Ovary (tissue), 9 donors: ENCODE data around the gene GPR37. TPM values are rescaled to one million over a fixed set of nuclear protein-coding genes. Genes with fewer than 3 reads are reported as not detected.

Experiments
- DNase-seq, 5 donors: peaks; one replicate each; pipeline ENCODE4 v3.0.0-alpha.2; 2019 to 2020
- H3K27ac ChIP-seq, 2 donors: fragments of 200-600 bp; one replicate each; pipeline versions ENCODE4 v1.5.1 to v1.8.0; 2019 to 2022
- H3K27me3 ChIP-seq: fragments of 200-600 bp; one replicate; pipeline ENCODE4 v1.8.0; 2022
- H3K36me3 ChIP-seq: fragments of 200-600 bp; sonication (generic); one replicate; pipeline ENCODE4 v1.5.1; 2019
- H3K4me1 ChIP-seq: one replicate; pipeline ENCODE4 v1.8.1; 2013; ENCODE audit warnings: mild to moderate bottlenecking, moderate library complexity; ENCODE audit not compliant: insufficient read depth
- H3K4me3 ChIP-seq: fragments of 200-600 bp; sonication (generic); one replicate; pipeline ENCODE4 v1.5.1; 2017
- H3K9me3 ChIP-seq, 2 donors: fragments of 200-600 bp in 1 of 2; sonication (generic) in 1 of 2; one replicate each; pipeline versions ENCODE4 v1.5.1 to v1.8.1; 2013 to 2019; ENCODE audit warnings: mild to moderate bottlenecking in 1 of 2, moderate library complexity in 1 of 2
- EP300 ChIP-seq: sonication (generic); formaldehyde crosslinking; IDR thresholded peaks from one replicate; pipeline ENCODE4 v1.6.1; 2017; ENCODE audit warnings: antibody characterized with exemption
- POLR2A ChIP-seq: fragments of 450-650 bp; IDR thresholded peaks from one replicate; pipeline ENCODE4 v1.6.1; 2017; ENCODE audit warnings: antibody characterized with exemption, mild to moderate bottlenecking, moderate library complexity
- WGBS, 3 donors: extraction: QIAGEN DNeasy Blood & Tissue Kit in 1 of 3; methylation state at CpG; one replicate each; pipeline versions ENCODE4 v1.1.5 to v1.1.7; 2013 to 2017; 5-methylcytosine and 5-hydroxymethylcytosine counted together
- intact Hi-C, 4 donors: fragments of 100-400 bp; cut with DNase I; formaldehyde crosslinking; loops; one replicate each; pipeline versions ENCODE4 v1.11.0 to v1.15.1; 2022 to 2023
- polyA plus RNA-seq, 2 donors: library from polyadenylated mRNA; stranded (reverse); fragments of 200-250 nt in 1 of 2; fragments of 350-450 nt in 1 of 2; fragmentation: Illumina TruSeq in 1 of 2; extraction: RNeasy Lipid Tissue Mini Kit (QIAGEN cat#74804) in 1 of 2; gene quantifications; one replicate each; pipeline ENCODE4 v1.2.3, GENCODE V29; 2013 to 2014
- total RNA-seq, 7 donors: library from RNA; depleted of rRNA in 2 of 7; stranded (reverse); fragments of >200 nt in 2 of 7; fragmentation: NEBNext Ultra II Directional in 3 of 7; extraction: Animal tissue kit (Norgen Biotek cat#: 25700) in 3 of 7; gene quantifications; one replicate each; pipeline versions ENCODE4 v1.1.0 to v1.2.4, GENCODE V29; 2016 to 2023
- TF ChIP-seq, protein P1 (sequence below), 3 donors: fragments of 450-650 bp in 2 of 3; fragments of 200-600 bp in 1 of 3; IDR thresholded peaks; one replicate each; pipeline versions ENCODE4 v1.5.1 to v1.8.0; 2016 to 2022; ENCODE audit warnings: antibody characterized with exemption in 3 of 3, mild to moderate bottlenecking in 1 of 3
- donor health status: DM: no; HTN: no; CAD: no; lungs with moderate emphysema.
- donor health status: DM: no; HTN: no; CAD: no.
- donor health status: Bipolar disorder and iron deficiency.
- donor health status: DM: yes; HTN: yes; CAD: no.
- donor health status: DM: no; HTN: no; CAD: no.
- donor health status: DM: yes; HTN: yes; CAD: no.

The GPR37 gene
- total and polyA plus RNA-seq, 9 donors, result 0.08 to 2.1 (median 0.22) TPM; not detected in 1

DNA sequence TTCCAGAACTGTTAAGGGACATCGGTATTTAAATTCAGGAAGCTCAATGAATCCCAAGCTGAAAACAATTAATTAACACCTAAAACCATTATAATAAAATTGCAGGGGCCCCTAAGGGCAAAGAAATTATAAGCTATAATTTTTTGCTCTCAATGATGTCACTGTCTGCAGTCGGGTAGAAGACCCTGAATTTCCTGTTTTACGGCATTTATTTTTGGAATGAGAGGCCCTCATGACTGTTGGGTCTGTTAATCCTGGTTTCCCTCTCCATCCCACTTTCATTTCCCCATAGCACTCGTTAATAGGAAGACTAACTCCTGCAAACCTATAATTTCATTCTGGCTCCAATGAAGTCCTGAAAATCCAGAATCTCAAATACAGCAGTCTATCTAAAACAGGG, 25.8 kb upstream of the GPR37 start:
- TF ChIP-seq EP300 (no peak), POLR2A (no peak)
- TF ChIP-seq, protein P1, sequence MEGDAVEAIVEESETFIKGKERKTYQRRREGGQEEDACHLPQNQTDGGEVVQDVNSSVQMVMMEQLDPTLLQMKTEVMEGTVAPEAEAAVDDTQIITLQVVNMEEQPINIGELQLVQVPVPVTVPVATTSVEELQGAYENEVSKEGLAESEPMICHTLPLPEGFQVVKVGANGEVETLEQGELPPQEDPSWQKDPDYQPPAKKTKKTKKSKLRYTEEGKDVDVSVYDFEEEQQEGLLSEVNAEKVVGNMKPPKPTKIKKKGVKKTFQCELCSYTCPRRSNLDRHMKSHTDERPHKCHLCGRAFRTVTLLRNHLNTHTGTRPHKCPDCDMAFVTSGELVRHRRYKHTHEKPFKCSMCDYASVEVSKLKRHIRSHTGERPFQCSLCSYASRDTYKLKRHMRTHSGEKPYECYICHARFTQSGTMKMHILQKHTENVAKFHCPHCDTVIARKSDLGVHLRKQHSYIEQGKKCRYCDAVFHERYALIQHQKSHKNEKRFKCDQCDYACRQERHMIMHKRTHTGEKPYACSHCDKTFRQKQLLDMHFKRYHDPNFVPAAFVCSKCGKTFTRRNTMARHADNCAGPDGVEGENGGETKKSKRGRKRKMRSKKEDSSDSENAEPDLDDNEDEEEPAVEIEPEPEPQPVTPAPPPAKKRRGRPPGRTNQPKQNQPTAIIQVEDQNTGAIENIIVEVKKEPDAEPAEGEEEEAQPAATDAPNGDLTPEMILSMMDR (IDR thresholded peaks at IDR 0.05), result no peak
- Histone ChIP-seq H3K27ac (no peak overlapping the region), H3K4me3 (no peak overlapping the region)

DNA sequence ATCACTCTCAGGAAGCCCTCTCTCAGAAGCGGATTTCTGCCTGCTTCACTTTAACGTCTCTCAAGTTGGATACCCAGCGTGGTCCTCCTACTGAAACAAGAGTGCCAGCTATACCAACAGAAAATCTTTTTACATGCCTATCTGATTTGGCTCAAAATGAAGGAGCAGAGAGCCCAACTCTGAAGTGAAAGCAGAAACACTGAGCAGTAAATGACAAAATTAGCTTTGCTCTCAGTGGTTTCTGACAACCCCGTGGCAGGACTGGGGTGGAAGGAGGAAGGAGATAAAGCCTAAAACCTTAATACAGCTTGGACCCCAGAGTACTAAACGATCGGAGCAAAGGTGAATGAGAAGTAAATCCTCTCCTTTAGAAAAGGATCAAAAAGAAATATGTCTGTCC, 25.1 kb upstream of the GPR37 start:
- no peak overlapping the region for H3K4me3 ChIP-seq
- no peaks in the 10 kb centered on the region for H3K9me3 ChIP-seq
- H3K27ac ChIP-seq, result no peak overlapping the region
- 49 to 57% (median 51%) methylated on average over 6 of the region's 6 CpGs for WGBS, 3 donors
- H3K36me3 ChIP-seq, result no peaks in the 10 kb centered on the region
- no peak for DNase-seq
- intact Hi-C loops, result no loop called here
- H3K27me3 ChIP-seq, result no peaks in the 10 kb centered on the region
- H3K4me1 ChIP-seq, result no peaks in the 10 kb centered on the region
- TF ChIP-seq, protein P1 (IDR thresholded peaks at IDR 0.05), result no peak
- TF ChIP-seq EP300 (no peak), POLR2A (no peak)

More for the DNA sequence above, 25.8 kb upstream of the GPR37 start:
- H3K4me1 ChIP-seq, result no peaks in the 10 kb centered on the region
- no peak for DNase-seq
- H3K9me3 ChIP-seq, result no peaks in the 10 kb centered on the region
- H3K27me3 ChIP-seq, result no peaks in the 10 kb centered on the region
- WGBS, 3 donors, result 76 to 85% (median 77%) methylated on average over 4 of the region's 4 CpGs
- no peaks in the 10 kb centered on the region for H3K36me3 ChIP-seq
- intact Hi-C loops, result no loop called here

DNA sequence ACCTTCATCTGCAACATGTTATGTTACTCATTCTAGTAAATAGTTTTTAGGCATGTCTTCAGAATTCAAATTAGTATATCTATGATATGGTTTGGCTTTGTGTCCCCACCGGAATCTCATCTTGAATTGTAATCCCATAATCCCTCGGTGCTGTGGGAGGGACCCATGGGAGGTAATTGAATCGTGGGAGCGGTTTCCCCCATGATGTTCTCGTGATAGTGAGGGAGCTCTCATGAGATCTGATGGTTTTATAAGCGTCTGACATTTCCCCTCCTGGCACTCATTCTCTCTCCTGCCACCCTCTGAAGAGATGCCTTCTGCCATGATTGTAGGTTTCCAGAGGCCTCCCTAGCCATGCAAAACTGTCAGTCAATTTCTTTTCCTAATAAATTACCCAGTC, 20.4 kb upstream of the GPR37 start:
- Histone ChIP-seq H3K27me3 (no peaks in the 10 kb centered on the region), H3K4me1 (no peaks in the 10 kb centered on the region), H3K36me3 (no peaks in the 10 kb centered on the region), H3K27ac (no peak overlapping the region), H3K9me3 (no peaks in the 10 kb centered on the region), H3K4me3 (no peak overlapping the region)
- no peak for DNase-seq
- 40 to 59% (median 53%) methylated on average over 6 of the region's 6 CpGs for WGBS, 3 donors
- no peak for TF ChIP-seq POLR2A
- TF ChIP-seq EP300, result no peak
- TF ChIP-seq, protein P1 (IDR thresholded peaks at IDR 0.05), result no peak
- intact Hi-C loops, result no loop called here

DNA sequence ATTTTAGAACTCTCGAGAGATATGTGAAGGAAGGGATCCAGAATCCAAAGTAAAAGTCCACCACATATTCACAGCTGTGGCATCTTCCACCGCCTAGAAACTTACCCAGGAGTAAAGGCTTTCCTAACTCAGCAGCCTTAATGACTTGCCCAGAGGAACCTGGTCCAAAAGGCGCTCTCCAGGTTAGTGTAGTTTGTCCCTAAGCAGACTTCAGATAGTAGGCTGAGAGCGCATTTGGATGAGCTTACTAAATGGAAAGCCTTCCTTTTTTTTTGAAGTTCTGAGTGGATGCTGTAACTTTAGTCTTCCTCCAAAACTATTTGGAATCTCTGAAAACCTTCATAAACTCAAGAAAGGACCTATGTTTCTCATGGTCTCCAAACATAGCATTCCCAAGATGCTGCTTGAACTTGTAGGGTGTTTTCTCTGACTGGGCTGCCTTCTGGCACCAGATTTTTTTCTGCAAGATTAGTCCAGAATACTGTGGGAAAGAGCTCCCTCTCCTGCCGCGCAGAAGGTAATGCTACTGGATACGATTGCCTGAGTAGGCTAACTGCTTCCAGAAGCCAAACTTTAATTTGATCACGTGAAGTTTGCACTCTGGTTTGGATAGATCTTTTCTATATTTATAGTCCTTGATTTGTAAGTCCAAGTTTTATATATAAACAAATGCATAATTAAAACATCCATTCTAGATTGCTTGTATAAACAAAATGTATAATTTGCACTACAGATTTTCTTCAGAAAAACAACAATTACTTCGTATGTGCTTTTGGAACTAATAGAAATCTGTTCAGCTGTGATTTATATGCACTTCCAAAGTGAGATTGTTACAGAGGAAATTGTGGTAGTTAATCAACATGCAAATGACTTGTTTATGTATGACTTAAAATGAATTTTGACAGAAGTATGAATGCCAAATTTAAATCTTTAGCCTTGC, 19.6 kb upstream of the GPR37 start:
- 37 to 40% (median 39%) methylated on average over 9 of the region's 9 CpGs for WGBS, 3 donors
- no peak overlapping the region for H3K4me3 ChIP-seq
- H3K9me3 ChIP-seq, result no peaks in the 10 kb centered on the region
- no peaks in the 10 kb centered on the region for H3K27me3 ChIP-seq
- TF ChIP-seq EP300, result no peak
- TF ChIP-seq POLR2A, result no peak
- TF ChIP-seq, protein P1 (IDR thresholded peaks at IDR 0.05), result peak in 1 of 3 donors; percentile 16
- peak in 1 of 5 donors; percentile 14 for DNase-seq
- no peaks in the 10 kb centered on the region for H3K4me1 ChIP-seq
- no peaks in the 10 kb centered on the region for H3K36me3 ChIP-seq
- no peak overlapping the region for H3K27ac ChIP-seq
- intact Hi-C loops, result no loop called here
